Natural killer cell treated with Interleukin-12 subunit alpha and Interleukin-12 subunit beta and Interleukin-15 and Interleukin-18, amount 100 ng/mL, for 72 hours (primary cell): ENCODE measurements around the gene TTC33. TPM values are rescaled to one million over a fixed set of nuclear protein-coding genes. Genes with fewer than 3 reads are reported as not detected.
A peak's percentile ranks its signal among the peaks of the same experiment; 100 is the strongest.

Source experiments
- ATAC-seq, 2 donors: fragments of 150-1000 bp; cut with Tn5 transposase in 1 of 2; sonication (Bioruptor Pico), chemical (Tn5 transposase) in 1 of 2; 2 replicates each; pipeline ENCODE4 v1.10.0; 2021
- DNase-seq: peaks from one replicate; pipeline ENCODE4 v3.0.0; 2022; ENCODE audit warnings: low spot score
- H3K27ac Mint-ChIP-seq, 2 donors: 1 replicate in 1 of 2; 2 replicates in 1 of 2; pipeline ENCODE4 v1.8.0; 2022; ENCODE audit warnings: mixed read lengths in 2 of 2, mild to moderate bottlenecking in 1 of 2, moderate library complexity in 1 of 2
- H3K27me3 Mint-ChIP-seq, 2 donors: 1 replicate in 1 of 2; 2 replicates in 1 of 2; pipeline ENCODE4 v1.8.0; 2022; ENCODE audit warnings: mixed read lengths in 2 of 2
- H3K36me3 Mint-ChIP-seq: one replicate; pipeline ENCODE4 v1.8.0; 2022; ENCODE audit warnings: mixed read lengths
- H3K4me1 Mint-ChIP-seq, 2 donors: 1 replicate in 1 of 2; 2 replicates in 1 of 2; pipeline ENCODE4 v1.8.0; 2022; ENCODE audit warnings: low read depth in 2 of 2, mixed read lengths in 2 of 2, mild to moderate bottlenecking in 1 of 2
- H3K4me3 Mint-ChIP-seq: one replicate; pipeline ENCODE4 v1.8.0; 2022; ENCODE audit warnings: mixed read lengths
- H3K9me3 Mint-ChIP-seq: 2 replicates; pipeline ENCODE4 v1.8.0; 2022; ENCODE audit warnings: mixed read lengths
- total RNA-seq, 2 donors: library from RNA; stranded (reverse); gene quantifications; one replicate each; pipeline ENCODE4 v1.2.3, GENCODE V29; 2022

Gene TTC33
- total RNA-seq, 2 donors from 2014 or later, result 13.5 to 16.9 TPM

- peaks cover 0 to 6% of the 10 kb centered on the region in 2 donors for H3K27me3 Mint-ChIP-seq
- ATAC-seq, result no peak
- no peak overlapping the region for H3K4me3 Mint-ChIP-seq
- no peak overlapping the region for H3K27ac Mint-ChIP-seq
- peaks cover 10 to 14% of the 10 kb centered on the region in 2 donors for H3K4me1 Mint-ChIP-seq
- H3K9me3 Mint-ChIP-seq, result peaks cover 2% of the 10 kb centered on the region
- no peak for DNase-seq
- no peaks in the 10 kb centered on the region for H3K36me3 Mint-ChIP-seq
Observed at GRCh38 chr5:40628407-40628806, 127.4 kb downstream of the TTC33 start.

GRCh38 chr5:40627706-40628105, 128.1 kb downstream of the TTC33 start:
- Mint-ChIP-seq H3K27ac (no peak overlapping the region), H3K36me3 (no peaks in the 10 kb centered on the region), H3K27me3 (peaks cover 0 to 6% of the 10 kb centered on the region in 2 donors), H3K4me3 (no peak overlapping the region), H3K4me1 (peaks cover 12 to 19% of the 10 kb centered on the region in 2 donors), H3K9me3 (peaks cover 2% of the 10 kb centered on the region)
- DNase-seq (no peak), ATAC-seq (no peak)

GRCh38 chr5:40626801-40627200, 129.0 kb downstream of the TTC33 start:
- Mint-ChIP-seq H3K4me3 (no peak overlapping the region), H3K9me3 (peaks cover 2% of the 10 kb centered on the region), H3K4me1 (peaks cover 12 to 19% of the 10 kb centered on the region in 2 donors), H3K27ac (no peak overlapping the region), H3K36me3 (no peaks in the 10 kb centered on the region), H3K27me3 (peaks cover 0 to 6% of the 10 kb centered on the region in 2 donors)
- ATAC-seq, result no peak
- DNase-seq, result no peak

GRCh38 chr5:40623480-40624420, 132.0 kb downstream of the TTC33 start:
- ATAC-seq, result no peak
- no peak overlapping the region for H3K27ac Mint-ChIP-seq
- no peaks in the 10 kb centered on the region for H3K9me3 Mint-ChIP-seq
- no peaks in the 10 kb centered on the region for H3K36me3 Mint-ChIP-seq
- H3K27me3 Mint-ChIP-seq, result peaks cover 2 to 6% of the 10 kb centered on the region in 2 donors
- H3K4me1 Mint-ChIP-seq, result peaks cover 12 to 18% of the 10 kb centered on the region in 2 donors
- no peak for DNase-seq
- H3K4me3 Mint-ChIP-seq, result no peak overlapping the region

GRCh38 chr5:40622463-40623252, 133.1 kb downstream of the TTC33 start:
- H3K27me3 Mint-ChIP-seq, result peaks cover 1 to 6% of the 10 kb centered on the region in 2 donors
- no peak overlapping the region for H3K4me3 Mint-ChIP-seq
- H3K27ac Mint-ChIP-seq, result no peak overlapping the region
- ATAC-seq, result no peak
- H3K36me3 Mint-ChIP-seq, result no peaks in the 10 kb centered on the region
- no peaks in the 10 kb centered on the region for H3K9me3 Mint-ChIP-seq
- H3K4me1 Mint-ChIP-seq, result peaks cover 11 to 18% of the 10 kb centered on the region in 2 donors
- DNase-seq, result no peak

GRCh38 chr5:40619421-40619820, 136.3 kb downstream of the TTC33 start:
- DNase-seq (no peak), ATAC-seq (no peak)
- H3K4me1 Mint-ChIP-seq, result peaks cover 18 to 40% of the 10 kb centered on the region in 2 donors
- H3K4me3 Mint-ChIP-seq, result no peak overlapping the region
- H3K27me3 Mint-ChIP-seq, result peaks cover 0 to 6% of the 10 kb centered on the region in 2 donors
- H3K27ac Mint-ChIP-seq, result no peak overlapping the region
- no peaks in the 10 kb centered on the region for H3K9me3 Mint-ChIP-seq
- no peaks in the 10 kb centered on the region for H3K36me3 Mint-ChIP-seq

- DNase-seq (no peak), ATAC-seq (no peak)
- Mint-ChIP-seq H3K9me3 (no peaks in the 10 kb centered on the region), H3K4me1 (peaks cover 16 to 37% of the 10 kb centered on the region in 2 donors), H3K27ac (no peak overlapping the region), H3K27me3 (peaks cover 0 to 6% of the 10 kb centered on the region in 2 donors), H3K4me3 (no peak overlapping the region), H3K36me3 (no peaks in the 10 kb centered on the region)
Observed at GRCh38 chr5:40618926-40619325, 136.8 kb downstream of the TTC33 start.

- H3K27me3 Mint-ChIP-seq, result peaks cover 0 to 6% of the 10 kb centered on the region in 2 donors
- H3K9me3 Mint-ChIP-seq, result no peaks in the 10 kb centered on the region
- H3K4me1 Mint-ChIP-seq, result peaks cover 12 to 27% of the 10 kb centered on the region in 2 donors
- no peak overlapping the region for H3K4me3 Mint-ChIP-seq
- peak overlapping the region in 1 of 2 donors; percentile 68 for H3K27ac Mint-ChIP-seq
- H3K36me3 Mint-ChIP-seq, result no peaks in the 10 kb centered on the region
- no peak for DNase-seq
- ATAC-seq, result no peak
Observed at GRCh38 chr5:40616781-40617180, 139.0 kb downstream of the TTC33 start.

- peaks cover 0 to 3% of the 10 kb centered on the region in 2 donors for H3K27me3 Mint-ChIP-seq
- H3K9me3 Mint-ChIP-seq, result no peaks in the 10 kb centered on the region
- DNase-seq, result no peak
- peak in 1 of 2 donors; percentile 41 for ATAC-seq
- peaks cover 12 to 25% of the 10 kb centered on the region in 2 donors for H3K4me1 Mint-ChIP-seq
- H3K27ac Mint-ChIP-seq, result peak overlapping the region; percentile 60 to 67
- H3K36me3 Mint-ChIP-seq, result no peaks in the 10 kb centered on the region
- H3K4me3 Mint-ChIP-seq, result peak overlapping the region; percentile 59
Observed at GRCh38 chr5:40615586-40616170, 140.1 kb downstream of the TTC33 start.

GRCh38 chr5:40614923-40615585, 140.7 kb downstream of the TTC33 start:
- DNase-seq (no peak), ATAC-seq (no peak)
- no peaks in the 10 kb centered on the region for H3K9me3 Mint-ChIP-seq
- peaks cover 12 to 22% of the 10 kb centered on the region in 2 donors for H3K4me1 Mint-ChIP-seq
- H3K4me3 Mint-ChIP-seq, result peak overlapping the region; percentile 59
- H3K27ac Mint-ChIP-seq, result peak overlapping the region; percentile 60 to 67
- no peaks in the 10 kb centered on the region for H3K27me3 Mint-ChIP-seq
- no peaks in the 10 kb centered on the region for H3K36me3 Mint-ChIP-seq

GRCh38 chr5:40614466-40614865, 141.3 kb downstream of the TTC33 start:
- DNase-seq, result no peak
- no peak overlapping the region for H3K4me3 Mint-ChIP-seq
- no peaks in the 10 kb centered on the region for H3K36me3 Mint-ChIP-seq
- ATAC-seq, result no peak
- H3K9me3 Mint-ChIP-seq, result no peaks in the 10 kb centered on the region
- H3K4me1 Mint-ChIP-seq, result peaks cover 12 to 22% of the 10 kb centered on the region in 2 donors
- H3K27me3 Mint-ChIP-seq, result no peaks in the 10 kb centered on the region
- H3K27ac Mint-ChIP-seq, result no peak overlapping the region

GRCh38 chr5:40607202-40607601, 148.6 kb downstream of the TTC33 start:
- Mint-ChIP-seq H3K36me3 (no peaks in the 10 kb centered on the region), H3K4me3 (no peak overlapping the region), H3K27ac (peak overlapping the region in 1 of 2 donors; percentile 35), H3K9me3 (no peaks in the 10 kb centered on the region), H3K4me1 (peaks cover 19 to 23% of the 10 kb centered on the region in 2 donors), H3K27me3 (no peaks in the 10 kb centered on the region)
- no peak for ATAC-seq
- DNase-seq, result no peak
